OCI-LY7 (cell line): ENCODE measurements around the gene MED14. TPM values are rescaled to one million over a fixed set of nuclear protein-coding genes. Genes with fewer than 3 reads are reported as not detected.

Experiments
- BruUV-seq: library from RNA; stranded (reverse); fragments of 400-500 nt; replicated peaks from 2 replicates; lab custom pipeline; 2021; lab: Mats Ljungman, UMichigan
- CTCF ChIA-PET: fragments of 300-600 bp; sonication (Branson Sonifier 250); formaldehyde crosslinking; loops from one replicate; lab custom pipeline; 2022; ENCODE audit warnings: antibody characterized with exemption; ENCODE audit not compliant: unreplicated experiment; lab: Charles Lee
- POLR2A ChIA-PET: fragments of 300-600 bp; sonication (Branson Sonifier 250); formaldehyde crosslinking; loops from one replicate; lab custom pipeline; 2022; ENCODE audit warnings: antibody characterized with exemption; lab: Charles Lee
- DNase-seq: peaks from one replicate; pipeline ENCODE4 v3.0.0-alpha.2; 2015; ENCODE audit warnings: low spot score
- H2AFZ ChIP-seq: fragments of 200-600 bp; sonication (generic), shearing (Covaris generic); 2 replicates; pipeline ENCODE4 v1.6.1; 2014; ENCODE audit warnings: mild to moderate bottlenecking, antibody characterized with exemption, low read length, moderate library complexity
- H3K27ac ChIP-seq: fragments of 200-600 bp; sonication (generic); 2 replicates; pipeline ENCODE4 v1.5.1; 2014; ENCODE audit warnings: mixed run types, low read depth, mild to moderate bottlenecking, moderate library complexity, low read length, inconsistent platforms; ENCODE audit not compliant: poor library complexity, severe bottlenecking
- H3K36me3 ChIP-seq: fragments of 200-600 bp; sonication (generic); 2 replicates; pipeline ENCODE4 v1.6.1; 2014; ENCODE audit warnings: mild to moderate bottlenecking, antibody characterized with exemption, low read length, moderate library complexity, mixed read lengths; ENCODE audit not compliant: insufficient read depth
- H3K4me1 ChIP-seq: fragments of 200-600 bp; sonication (generic); 2 replicates; pipeline ENCODE4 v1.5.1; 2014; ENCODE audit warnings: mild to moderate bottlenecking, low read length; ENCODE audit not compliant: insufficient read depth, poor library complexity, severe bottlenecking
- H3K4me2 ChIP-seq: fragments of 200-600 bp; sonication (generic); 2 replicates; pipeline ENCODE4 v1.6.1; 2014; ENCODE audit warnings: mild to moderate bottlenecking, low read length
- H3K4me3 ChIP-seq: fragments of 200-600 bp; sonication (generic); 2 replicates; pipeline ENCODE4 v1.5.1; 2014; ENCODE audit warnings: mild to moderate bottlenecking, low read depth, low read length; ENCODE audit not compliant: poor library complexity, severe bottlenecking
- H3K79me2 ChIP-seq: fragments of 200-600 bp; sonication (generic); 2 replicates; pipeline ENCODE4 v1.6.1; 2016; ENCODE audit warnings: low read depth, mild to moderate bottlenecking, low read length, moderate library complexity, mixed read lengths; ENCODE audit not compliant: insufficient read depth
- H3K9me2 ChIP-seq: fragments of 200-600 bp; sonication (generic); 2 replicates; pipeline ENCODE4 v1.6.1; 2016; ENCODE audit warnings: mild to moderate bottlenecking, low read length, mixed read lengths; ENCODE audit not compliant: insufficient read depth
- H3K9me3 ChIP-seq: fragments of 200-600 bp; sonication (generic); 2 replicates; pipeline ENCODE4 v1.6.1; 2014; ENCODE audit warnings: mild to moderate bottlenecking, mixed run types, low read length, mixed read lengths
- H4K20me1 ChIP-seq: fragments of 200-600 bp; sonication (generic); 2 replicates; pipeline ENCODE4 v1.6.1; 2014; ENCODE audit warnings: mild to moderate bottlenecking, antibody characterized with exemption, low read length, moderate library complexity, mixed read lengths; ENCODE audit not compliant: insufficient read depth
- CTCF ChIP-seq: fragments of 200-600 bp; sonication (generic); conservative IDR thresholded peaks from 2 replicates; pipeline ENCODE4 v1.5.1; 2014; ENCODE audit warnings: mild to moderate bottlenecking, antibody characterized with exemption, low read length, moderate library complexity, mixed read lengths
- EZH2phosphoT487 ChIP-seq: fragments of 200-600 bp; sonication (generic); IDR thresholded peaks from 2 replicates; pipeline ENCODE4 v1.6.1; 2018; ENCODE audit warnings: low read depth, borderline replicate concordance, mild to moderate bottlenecking, mixed run types, antibody characterized with exemption, low read length, moderate library complexity, mixed read lengths
- intact Hi-C: fragments of 100-400 bp; cut with micrococcal nuclease; formaldehyde crosslinking; loops from one replicate; pipeline ENCODE4 v1.10.0; 2022; ENCODE audit not compliant: unreplicated experiment
- total RNA-seq, 2 experiments: library from RNA; depleted of rRNA in 1 of 2; stranded (reverse); fragments of >200 nt in 1 of 2; shearing (Covaris generic) in 1 of 2; gene quantifications; 2 replicates each; pipeline ENCODE4 v1.2.3, GENCODE V29; 2014 to 2022

Gene MED14
- total RNA-seq, 2 experiments from 2014 or later = 28.1 to 57.0 TPM

DNA sequence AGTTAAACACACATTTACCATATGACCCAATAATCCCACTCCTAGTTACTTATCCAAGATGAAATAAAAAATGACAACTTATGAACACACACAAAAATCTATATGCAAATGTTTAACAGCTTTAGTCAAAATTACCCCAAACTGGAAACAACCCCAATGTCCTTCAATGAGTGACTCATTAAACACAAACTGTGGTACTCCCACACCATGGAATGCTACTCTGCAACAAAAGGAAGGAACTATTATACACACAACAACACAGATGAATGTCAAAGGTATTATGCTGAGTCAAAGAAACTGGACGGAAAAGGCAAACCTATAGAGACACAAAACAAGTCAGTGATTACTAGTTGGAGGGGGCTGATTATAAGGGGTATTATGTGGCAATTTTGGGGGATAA, 40.5 kb downstream of the MED14 start:
- Histone ChIP-seq H3K27ac (no peak overlapping the region), H3K36me3 (peaks cover 84% of the 10 kb centered on the region), H4K20me1 (no peaks in the 10 kb centered on the region), H3K9me2 (no peaks in the 10 kb centered on the region), H3K4me3 (no peak overlapping the region), H2AFZ (no peak overlapping the region), H3K79me2 (no peaks in the 10 kb centered on the region), H3K4me2 (no peak overlapping the region), H3K4me1 (no peaks in the 10 kb centered on the region), H3K9me3 (peaks cover 5% of the 10 kb centered on the region; the same call in 1 of the 2 replicates)
- intact Hi-C loops = no loop called here
- POLR2A ChIA-PET = no interaction called here
- CTCF ChIA-PET = no interaction called here
- TF ChIP-seq CTCF (no peak), EZH2phosphoT487 (no peak)
- BruUV-seq = no TSS peak
- DNase-seq = no peak

DNA sequence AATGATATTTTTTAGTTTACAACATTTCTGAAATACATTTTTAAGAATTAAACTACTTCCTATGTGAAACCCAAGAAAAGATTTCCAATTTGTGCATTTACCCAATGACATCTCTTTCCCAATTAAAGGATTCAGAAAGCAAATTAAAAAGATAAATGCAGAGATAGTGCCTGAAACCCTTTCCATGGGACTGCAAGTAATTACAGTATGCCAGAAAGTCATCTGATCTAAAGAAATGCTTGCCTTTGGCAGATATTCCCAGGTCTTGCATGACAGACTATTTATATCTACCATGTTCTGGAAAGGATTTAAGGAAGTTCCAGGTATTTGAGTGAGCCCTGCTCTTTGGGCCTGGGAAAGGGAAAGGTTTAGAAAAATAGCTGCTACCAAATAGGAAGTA, 46.4 kb downstream of the MED14 start:
- no peak overlapping the region for H2AFZ ChIP-seq
- no peaks in the 10 kb centered on the region for H3K9me2 ChIP-seq
- no peak overlapping the region for H3K4me2 ChIP-seq
- intact Hi-C loops = no loop called here
- CTCF ChIA-PET = no interaction called here
- no peak for DNase-seq
- TF ChIP-seq EZH2phosphoT487 (no peak), CTCF (no peak)
- no peaks in the 10 kb centered on the region for H3K79me2 ChIP-seq
- no peak overlapping the region for H3K27ac ChIP-seq
- no peak overlapping the region for H3K4me3 ChIP-seq
- BruUV-seq = no TSS peak
- H3K36me3 ChIP-seq = peaks cover 75% of the 10 kb centered on the region
- POLR2A ChIA-PET = no interaction called here
- no peaks in the 10 kb centered on the region for H3K4me1 ChIP-seq
- H3K9me3 ChIP-seq = no peaks in the 10 kb centered on the region
- no peaks in the 10 kb centered on the region for H4K20me1 ChIP-seq

- Histone ChIP-seq H3K27ac (no peak overlapping the region), H2AFZ (no peak overlapping the region), H3K79me2 (no peaks in the 10 kb centered on the region), H3K9me3 (no peaks in the 10 kb centered on the region), H3K36me3 (peaks cover 76% of the 10 kb centered on the region), H3K4me2 (no peak overlapping the region), H3K4me3 (no peak overlapping the region), H3K9me2 (no peaks in the 10 kb centered on the region), H4K20me1 (no peaks in the 10 kb centered on the region), H3K4me1 (no peaks in the 10 kb centered on the region)
- no TSS peak for BruUV-seq
- DNase-seq = no peak
- intact Hi-C loops = no loop called here
- CTCF ChIA-PET = no interaction called here
- POLR2A ChIA-PET = no interaction called here
- TF ChIP-seq EZH2phosphoT487 (no peak), CTCF (no peak)
Measured at GRCh38 chrX:40687169-40687568, 48.2 kb downstream of the MED14 start.
